HepG2 (cell line): ENCODE data around the gene ZMIZ1. TPM values are rescaled to one million over a fixed set of nuclear protein-coding genes. Genes with fewer than 3 reads are reported as not detected.

ENCODE experiments used
- ATAC-seq: fragments of 200-7000 bp; cut with Tn5 transposase; 3 replicates; pipeline ENCODE4 v1.9.1; 2020; ENCODE audit warnings: mild to moderate bottlenecking, moderate library complexity
- BruUV-seq: library from RNA; stranded (reverse); fragments of 400-500 nt; replicated peaks from 2 replicates; lab custom pipeline; 2021; lab: Mats Ljungman, UMichigan
- CTCF ChIA-PET: fragments of 300-600 bp; formaldehyde crosslinking; extraction: SDS; loops from one replicate; lab custom pipeline; 2021; ENCODE audit warnings: low total read pairs, inconsistent platforms, low intra/inter-chr PET ratio; lab: Yijun Ruan, JAX
- POLR2A ChIA-PET: fragments of 350-600 bp; sonication (Branson Sonifier 250); formaldehyde crosslinking; loops from one replicate; lab custom pipeline; 2020; ENCODE audit warnings: antibody characterized with exemption, inconsistent platforms; lab: Yijun Ruan, JAX
- DNase-seq: peaks from one replicate; pipeline ENCODE4 v3.0.0-alpha.2; 2015; ENCODE audit warnings: low spot score
- FAIRE-seq: peaks from 3 replicates; lab custom pipeline; 2011; peaks lifted over from hg19 to GRCh38; lab: Jason Lieb, UNC
- H2AFZ ChIP-seq: one replicate; pipeline ENCODE4 v1.6.1; 2011; ENCODE audit warnings: low read length, inconsistent platforms
- H3K27ac ChIP-seq: fragments of 300-600 bp; 3 replicates; pipeline ENCODE4 v1.8.0; 2011; ENCODE audit warnings: mixed run types, mild to moderate bottlenecking, mixed read lengths, low read length, inconsistent platforms; ENCODE audit not compliant: insufficient read depth; ENCODE audit errors: extremely low read length
- H3K27me3 ChIP-seq, 2 experiments: fragments of 200-600 bp in 1 of 2; 2 replicates in 1 of 2; 3 replicates in 1 of 2; pipeline versions ENCODE4 v1.6.0 to v1.8.0; 2011; ENCODE audit warnings: low read length in 2 of 2, mild to moderate bottlenecking in 2 of 2, moderate library complexity in 2 of 2, inconsistent platforms in 1 of 2; ENCODE audit not compliant: insufficient read depth in 2 of 2, control insufficient read depth in 1 of 2
- H3K36me3 ChIP-seq, 2 experiments: fragments of 200-600 bp in 1 of 2; replicated peaks in 1 of 2; 2 replicates in 1 of 2; 3 replicates in 1 of 2; pipeline versions ENCODE4 v1.5.1 to v1.8.0; 2011; ENCODE audit warnings: low read length in 2 of 2, inconsistent platforms in 1 of 2; ENCODE audit not compliant: insufficient read depth in 2 of 2, control insufficient read depth in 1 of 2
- H3K4me1 ChIP-seq: 2 replicates; pipeline ENCODE4 v1.5.1; 2012; ENCODE audit warnings: low read length, inconsistent platforms; ENCODE audit not compliant: insufficient read depth
- H3K4me2 ChIP-seq: 2 replicates; pipeline ENCODE4 v1.6.0; 2011; ENCODE audit warnings: low read depth, low read length, inconsistent platforms
- H3K4me3 ChIP-seq, 3 experiments: fragments of 200-600 bp in 1 of 3; sonication (generic), shearing (Covaris generic) in 1 of 3; replicated peaks in 1 of 3; 2 replicates each; pipeline ENCODE4 v1.5.1; 2011 to 2016; ENCODE audit warnings: low read length in 3 of 3, inconsistent platforms in 2 of 3, low read depth in 2 of 3, mild to moderate bottlenecking in 2 of 3, control low read depth in 1 of 3, mixed read lengths in 1 of 3; ENCODE audit not compliant: insufficient read depth in 1 of 3
- H3K79me2 ChIP-seq: one replicate; pipeline ENCODE4 v1.6.1; 2011; ENCODE audit warnings: low read length, inconsistent platforms; ENCODE audit not compliant: insufficient read depth
- H3K9ac ChIP-seq: 2 replicates; pipeline ENCODE4 v1.6.0; 2011; ENCODE audit warnings: mild to moderate bottlenecking, low read depth, low read length, inconsistent platforms; ENCODE audit not compliant: insufficient read depth
- H3K9me3 ChIP-seq: 2 replicates; pipeline ENCODE4 v1.5.1; 2012; ENCODE audit warnings: mild to moderate bottlenecking, low read length
- H4K20me1 ChIP-seq: 2 replicates; pipeline ENCODE4 v1.6.0; 2011; ENCODE audit warnings: inconsistent platforms, mild to moderate bottlenecking, low read length, moderate library complexity; ENCODE audit not compliant: insufficient read depth
- KDM5B ChIP-seq: sonication (generic); formaldehyde crosslinking; IDR thresholded peaks from 2 replicates; pipeline ENCODE4 v1.4.0; 2020; ENCODE audit warnings: missing genetic modification reagents, mild to moderate bottlenecking, borderline replicate concordance
- POLR2A ChIP-seq, 2 experiments: IDR thresholded peaks; 2 replicates each; pipeline ENCODE4 v1.6.1; 2011; ENCODE audit warnings: low read depth in 2 of 2, low read length in 2 of 2, mild to moderate bottlenecking in 1 of 2, moderate library complexity in 1 of 2; ENCODE audit not compliant: insufficient read depth in 1 of 2
- PPARG ChIP-seq: conservative IDR thresholded peaks from 2 replicates; pipeline ENCODE4 v1.6.1; 2016; ENCODE audit warnings: missing biosample characterization, missing genetic modification reagents
- RXRB ChIP-seq: IDR thresholded peaks from 2 replicates; pipeline ENCODE4 v1.6.1; 2016; ENCODE audit warnings: borderline replicate concordance, missing genetic modification reagents, missing compliant biosample characterization
- SOX5 ChIP-seq: IDR thresholded peaks from 2 replicates; pipeline ENCODE4 v1.6.1; 2016; ENCODE audit warnings: borderline replicate concordance
- TBL1XR1 ChIP-seq: fragments of 150-350 bp; IDR thresholded peaks from 2 replicates; pipeline ENCODE4 v1.6.1; 2014; ENCODE audit warnings: borderline replicate concordance, low read length; ENCODE audit not compliant: partially characterized antibody
- ZNF670 ChIP-seq: sonication (generic); formaldehyde crosslinking; IDR thresholded peaks from 2 replicates; pipeline ENCODE4 v1.8.0; 2022; ENCODE audit warnings: mild to moderate bottlenecking, missing genetic modification reagents, borderline replicate concordance
- ZNF773 ChIP-seq: sonication (generic); formaldehyde crosslinking; IDR thresholded peaks from 2 replicates; pipeline ENCODE4 v1.4.0; 2020; ENCODE audit warnings: missing genetic modification reagents, borderline replicate concordance
- WGBS: methylation state at CpG from one replicate; pipeline ENCODE4 v1.1.6; 2017; ENCODE audit warnings: low lambda C conversion rate; 5-methylcytosine and 5-hydroxymethylcytosine counted together
- in situ Hi-C: cut with HindIII; loops from 2 replicates; pipeline ENCODE4 v1.10.0; 2017; ENCODE audit warnings: low pct_unique_long_range_greater_than_20kb; ENCODE audit not compliant: extremely low pct_ligation_motif_present
- intact Hi-C: fragments of 100-400 bp; cut with micrococcal nuclease; formaldehyde crosslinking; loops from one replicate; pipeline ENCODE4 v1.10.0; 2022; ENCODE audit not compliant: unreplicated experiment
- polyA plus RNA-seq, 8 experiments: library from polyadenylated mRNA; depleted of rRNA in 3 of 8; stranded (reverse) in 7 of 8; unstranded in 1 of 8; fragments of >200 nt; fragmentation: Illumina TruSeq in 4 of 8; extraction: Trizol in 4 of 8; gene quantifications; 2 replicates each; pipeline versions ENCODE4 v1.2.1 to v1.2.3, GENCODE V29; 2011 to 2016; ENCODE audit warnings: low read depth in 4 of 8, missing spikeins in 1 of 8, mixed read lengths in 1 of 8; ENCODE audit not compliant: insufficient read depth in 1 of 8
- total RNA-seq, 5 experiments: library from RNA; depleted of rRNA; stranded (reverse); fragments of >200 nt; fragmentation: Illumina TruSeq; extraction: Trizol; gene quantifications; 2 replicates each; pipeline ENCODE4 v1.2.3, GENCODE V29; 2016; ENCODE audit warnings: low read depth in 1 of 5
- TF ChIP-seq, protein P1 (sequence below): sonication (generic); formaldehyde crosslinking; IDR thresholded peaks from 2 replicates; pipeline ENCODE4 v1.8.0; 2022; ENCODE audit warnings: missing genetic modification reagents, low read depth, mild to moderate bottlenecking, borderline replicate concordance
- TF ChIP-seq, protein P2 (sequence below): sonication (generic); formaldehyde crosslinking; IDR thresholded peaks from 2 replicates; pipeline ENCODE4 v1.8.1; 2022; ENCODE audit warnings: low read depth, mild to moderate bottlenecking, missing genetic modification reagents
- TF ChIP-seq, protein P3 (sequence below): sonication (generic); formaldehyde crosslinking; IDR thresholded peaks from 2 replicates; pipeline ENCODE4 v1.4.0; 2020; ENCODE audit warnings: missing genetic modification reagents, mild to moderate bottlenecking, borderline replicate concordance
- TF ChIP-seq, protein P4 (sequence below), 2 experiments: sonication (generic) in 1 of 2; formaldehyde crosslinking in 1 of 2; IDR thresholded peaks; 2 replicates each; pipeline versions ENCODE4 v1.4.0 to v1.6.1; 2016 to 2020; ENCODE audit warnings: borderline replicate concordance in 1 of 2, low read depth in 1 of 2, mild to moderate bottlenecking in 1 of 2, missing genetic modification reagents in 1 of 2

Gene ZMIZ1
- total and polyA plus RNA-seq, 2 of the 13 experiments (the other 11 are each of a cell fraction or from before 2014, with no cell fraction given) = 5.3 to 10.2 TPM

DNA sequence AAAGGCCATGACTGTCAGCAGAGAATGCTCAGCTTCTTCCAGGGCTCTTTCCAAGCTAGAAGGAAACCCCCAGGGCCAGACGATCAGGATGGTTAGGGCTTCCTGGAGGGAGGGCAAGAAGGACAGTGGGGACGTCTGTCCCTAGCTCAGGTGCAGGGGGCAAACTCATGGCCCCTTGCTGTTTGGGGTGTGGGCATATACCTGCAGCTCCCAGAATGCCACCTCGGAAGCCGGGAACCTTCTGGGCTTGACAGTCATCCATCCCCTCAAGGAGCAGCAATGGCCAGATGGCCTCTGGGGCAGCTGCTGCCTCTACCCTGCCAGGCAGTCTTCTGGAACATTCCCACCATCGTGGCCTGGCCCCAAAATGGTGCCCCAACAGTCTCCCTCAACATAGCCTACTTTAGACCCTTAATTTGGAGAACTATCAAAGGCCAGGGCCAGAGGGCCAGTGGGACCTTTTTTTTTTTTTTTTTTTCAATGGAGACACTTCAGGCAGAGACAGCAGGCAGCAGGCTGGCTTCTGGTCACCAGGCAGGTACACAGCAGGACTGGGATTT, 40.2 kb upstream of the ZMIZ1 start:
- BruUV-seq = no TSS peak
- H3K9ac ChIP-seq = no peak overlapping the region
- intact Hi-C loops (no loop called here), in situ Hi-C loops (no loop called here)
- no peaks in the 10 kb centered on the region for H3K36me3 ChIP-seq
- no peak for ATAC-seq
- H3K27me3 ChIP-seq = peaks cover 0 to 24% of the 10 kb centered on the region in 2 experiments; a peak in 4 of 5 replicates
- no peak overlapping the region for H2AFZ ChIP-seq
- 40% methylated on average over 1 of the region's 5 CpGs for WGBS
- no peak for FAIRE-seq
- POLR2A ChIA-PET = interaction anchor here (0.7 kb wide), 1 partner anchor 17 kb away, joined by 4 read pairs; no protein-coding TSS in a partner anchor
- peaks cover 37% of the 10 kb centered on the region for H3K4me1 ChIP-seq
- H3K27ac ChIP-seq = no peak overlapping the region
- no peaks in the 10 kb centered on the region for H4K20me1 ChIP-seq
- H3K9me3 ChIP-seq = no peaks in the 10 kb centered on the region
- no peaks in the 10 kb centered on the region for H3K79me2 ChIP-seq
- no peak for DNase-seq
- H3K4me3 ChIP-seq = no peak overlapping the region
- CTCF ChIA-PET = no interaction called here
- no peak overlapping the region for H3K4me2 ChIP-seq
- TF ChIP-seq TBL1XR1 (no peak), PPARG (CRISPR knock-in tag) (no peak), ZNF773 (CRISPR knock-in tag) (no peak), RXRB (CRISPR knock-in tag) (no peak), ZNF670 (CRISPR knock-in tag) (no peak), KDM5B (CRISPR knock-in tag) (no peak), POLR2A (IDR thresholded peaks at IDR 0.05; ENCODE audit: insufficient read depth in 1 of 2, low read depth in 2 of 2, low read length in 2 of 2) (no peak), SOX5 (CRISPR knock-in tag) (no peak)
- TF ChIP-seq, protein P1, sequence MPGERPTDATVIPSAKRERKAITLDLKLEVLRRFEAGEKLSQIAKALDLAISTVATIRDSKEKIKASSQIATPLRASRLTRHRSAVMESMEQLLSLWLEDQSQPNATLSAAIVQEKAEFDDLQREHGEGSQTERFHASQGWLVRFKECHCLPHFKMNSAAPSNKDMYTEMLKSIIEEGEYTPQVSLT = no peak
- TF ChIP-seq, protein P2, sequence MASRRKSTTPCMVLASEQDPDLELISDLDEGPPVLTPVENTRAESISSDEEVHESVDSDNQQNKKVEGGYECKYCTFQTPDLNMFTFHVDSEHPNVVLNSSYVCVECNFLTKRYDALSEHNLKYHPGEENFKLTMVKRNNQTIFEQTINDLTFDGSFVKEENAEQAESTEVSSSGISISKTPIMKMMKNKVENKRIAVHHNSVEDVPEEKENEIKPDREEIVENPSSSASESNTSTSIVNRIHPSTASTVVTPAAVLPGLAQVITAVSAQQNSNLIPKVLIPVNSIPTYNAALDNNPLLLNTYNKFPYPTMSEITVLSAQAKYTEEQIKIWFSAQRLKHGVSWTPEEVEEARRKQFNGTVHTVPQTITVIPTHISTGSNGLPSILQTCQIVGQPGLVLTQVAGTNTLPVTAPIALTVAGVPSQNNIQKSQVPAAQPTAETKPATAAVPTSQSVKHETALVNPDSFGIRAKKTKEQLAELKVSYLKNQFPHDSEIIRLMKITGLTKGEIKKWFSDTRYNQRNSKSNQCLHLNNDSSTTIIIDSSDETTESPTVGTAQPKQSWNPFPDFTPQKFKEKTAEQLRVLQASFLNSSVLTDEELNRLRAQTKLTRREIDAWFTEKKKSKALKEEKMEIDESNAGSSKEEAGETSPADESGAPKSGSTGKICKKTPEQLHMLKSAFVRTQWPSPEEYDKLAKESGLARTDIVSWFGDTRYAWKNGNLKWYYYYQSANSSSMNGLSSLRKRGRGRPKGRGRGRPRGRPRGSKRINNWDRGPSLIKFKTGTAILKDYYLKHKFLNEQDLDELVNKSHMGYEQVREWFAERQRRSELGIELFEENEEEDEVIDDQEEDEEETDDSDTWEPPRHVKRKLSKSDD (CRISPR knock-in tag) = no peak
- TF ChIP-seq, protein P3, sequence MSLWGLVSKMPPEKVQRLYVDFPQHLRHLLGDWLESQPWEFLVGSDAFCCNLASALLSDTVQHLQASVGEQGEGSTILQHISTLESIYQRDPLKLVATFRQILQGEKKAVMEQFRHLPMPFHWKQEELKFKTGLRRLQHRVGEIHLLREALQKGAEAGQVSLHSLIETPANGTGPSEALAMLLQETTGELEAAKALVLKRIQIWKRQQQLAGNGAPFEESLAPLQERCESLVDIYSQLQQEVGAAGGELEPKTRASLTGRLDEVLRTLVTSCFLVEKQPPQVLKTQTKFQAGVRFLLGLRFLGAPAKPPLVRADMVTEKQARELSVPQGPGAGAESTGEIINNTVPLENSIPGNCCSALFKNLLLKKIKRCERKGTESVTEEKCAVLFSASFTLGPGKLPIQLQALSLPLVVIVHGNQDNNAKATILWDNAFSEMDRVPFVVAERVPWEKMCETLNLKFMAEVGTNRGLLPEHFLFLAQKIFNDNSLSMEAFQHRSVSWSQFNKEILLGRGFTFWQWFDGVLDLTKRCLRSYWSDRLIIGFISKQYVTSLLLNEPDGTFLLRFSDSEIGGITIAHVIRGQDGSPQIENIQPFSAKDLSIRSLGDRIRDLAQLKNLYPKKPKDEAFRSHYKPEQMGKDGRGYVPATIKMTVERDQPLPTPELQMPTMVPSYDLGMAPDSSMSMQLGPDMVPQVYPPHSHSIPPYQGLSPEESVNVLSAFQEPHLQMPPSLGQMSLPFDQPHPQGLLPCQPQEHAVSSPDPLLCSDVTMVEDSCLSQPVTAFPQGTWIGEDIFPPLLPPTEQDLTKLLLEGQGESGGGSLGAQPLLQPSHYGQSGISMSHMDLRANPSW = no peak
- TF ChIP-seq, protein P4, sequence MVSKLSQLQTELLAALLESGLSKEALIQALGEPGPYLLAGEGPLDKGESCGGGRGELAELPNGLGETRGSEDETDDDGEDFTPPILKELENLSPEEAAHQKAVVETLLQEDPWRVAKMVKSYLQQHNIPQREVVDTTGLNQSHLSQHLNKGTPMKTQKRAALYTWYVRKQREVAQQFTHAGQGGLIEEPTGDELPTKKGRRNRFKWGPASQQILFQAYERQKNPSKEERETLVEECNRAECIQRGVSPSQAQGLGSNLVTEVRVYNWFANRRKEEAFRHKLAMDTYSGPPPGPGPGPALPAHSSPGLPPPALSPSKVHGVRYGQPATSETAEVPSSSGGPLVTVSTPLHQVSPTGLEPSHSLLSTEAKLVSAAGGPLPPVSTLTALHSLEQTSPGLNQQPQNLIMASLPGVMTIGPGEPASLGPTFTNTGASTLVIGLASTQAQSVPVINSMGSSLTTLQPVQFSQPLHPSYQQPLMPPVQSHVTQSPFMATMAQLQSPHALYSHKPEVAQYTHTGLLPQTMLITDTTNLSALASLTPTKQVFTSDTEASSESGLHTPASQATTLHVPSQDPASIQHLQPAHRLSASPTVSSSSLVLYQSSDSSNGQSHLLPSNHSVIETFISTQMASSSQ (IDR thresholded peaks at IDR 0.05; ENCODE audit: low read depth) = no peak
- TF ChIP-seq, protein P4 (CRISPR knock-in tag; IDR thresholded peaks at IDR 0.05; ENCODE audit: borderline replicate concordance) = no peak
